Subcutaneous adipose tissue (tissue), 4 donors: ENCODE results near the gene WSB1. TPM values are rescaled to one million over a fixed set of nuclear protein-coding genes. Genes with fewer than 3 reads are reported as not detected.

ENCODE experiments used
- total RNA-seq, 4 donors: library from RNA; depleted of rRNA; stranded (reverse); fragments of >200 nt; gene quantifications; one replicate each; pipeline ENCODE4 v1.1.0, GENCODE V29; 2016
- TF ChIP-seq, protein P1 (sequence below): fragments of 450-650 bp; IDR thresholded peaks from one replicate; pipeline ENCODE4 v1.5.1; 2016; ENCODE audit warnings: low read depth, mild to moderate bottlenecking, control low read depth, antibody characterized with exemption, moderate library complexity

The WSB1 gene, protein sequence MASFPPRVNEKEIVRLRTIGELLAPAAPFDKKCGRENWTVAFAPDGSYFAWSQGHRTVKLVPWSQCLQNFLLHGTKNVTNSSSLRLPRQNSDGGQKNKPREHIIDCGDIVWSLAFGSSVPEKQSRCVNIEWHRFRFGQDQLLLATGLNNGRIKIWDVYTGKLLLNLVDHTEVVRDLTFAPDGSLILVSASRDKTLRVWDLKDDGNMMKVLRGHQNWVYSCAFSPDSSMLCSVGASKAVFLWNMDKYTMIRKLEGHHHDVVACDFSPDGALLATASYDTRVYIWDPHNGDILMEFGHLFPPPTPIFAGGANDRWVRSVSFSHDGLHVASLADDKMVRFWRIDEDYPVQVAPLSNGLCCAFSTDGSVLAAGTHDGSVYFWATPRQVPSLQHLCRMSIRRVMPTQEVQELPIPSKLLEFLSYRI
- total RNA-seq: 100 to 1,000 TPM; 134 to 187 (median 158) TPM

DNA sequence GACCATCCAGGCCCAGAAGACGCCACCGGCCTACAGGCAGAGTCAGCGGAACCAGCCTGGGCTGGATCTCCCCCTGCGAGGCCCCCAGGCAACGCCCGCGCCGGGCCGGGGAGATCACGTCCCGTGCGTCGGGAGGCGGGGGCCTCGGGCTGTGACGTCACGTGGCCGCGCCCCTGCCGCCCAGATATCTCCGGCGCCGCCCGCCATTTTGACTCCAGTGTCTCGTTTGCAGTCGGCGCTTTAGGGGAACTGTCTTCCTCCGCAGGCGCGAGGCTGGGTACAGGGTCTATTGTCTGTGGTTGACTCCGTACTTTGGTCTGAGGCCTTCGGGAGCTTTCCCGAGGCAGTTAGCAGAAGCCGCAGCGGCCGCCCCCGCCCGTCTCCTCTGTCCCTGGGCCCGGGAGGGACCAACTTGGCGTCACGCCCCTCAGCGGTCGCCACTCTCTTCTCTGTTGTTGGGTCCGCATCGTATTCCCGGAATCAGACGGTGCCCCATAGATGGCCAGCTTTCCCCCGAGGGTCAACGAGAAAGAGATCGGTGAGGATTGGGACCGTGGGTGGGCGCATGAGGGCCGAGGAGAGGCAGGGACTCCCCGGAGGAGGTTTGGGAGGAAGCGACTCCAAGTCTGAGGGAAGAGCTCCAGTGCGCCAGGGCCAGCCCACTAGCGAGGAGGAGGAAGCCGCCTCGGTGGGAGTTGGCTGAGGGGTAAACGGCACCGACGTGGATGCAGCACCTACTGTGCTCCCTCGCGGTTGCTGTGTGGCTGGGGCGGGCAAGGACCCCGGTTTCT, at the start of gene WSB1:
WSB1 (plus strand) TSS at position 217 of the 791 bp plus-strand sequence; CDS start at position 499, 282 bp downstream.
- TF ChIP-seq, protein P1, sequence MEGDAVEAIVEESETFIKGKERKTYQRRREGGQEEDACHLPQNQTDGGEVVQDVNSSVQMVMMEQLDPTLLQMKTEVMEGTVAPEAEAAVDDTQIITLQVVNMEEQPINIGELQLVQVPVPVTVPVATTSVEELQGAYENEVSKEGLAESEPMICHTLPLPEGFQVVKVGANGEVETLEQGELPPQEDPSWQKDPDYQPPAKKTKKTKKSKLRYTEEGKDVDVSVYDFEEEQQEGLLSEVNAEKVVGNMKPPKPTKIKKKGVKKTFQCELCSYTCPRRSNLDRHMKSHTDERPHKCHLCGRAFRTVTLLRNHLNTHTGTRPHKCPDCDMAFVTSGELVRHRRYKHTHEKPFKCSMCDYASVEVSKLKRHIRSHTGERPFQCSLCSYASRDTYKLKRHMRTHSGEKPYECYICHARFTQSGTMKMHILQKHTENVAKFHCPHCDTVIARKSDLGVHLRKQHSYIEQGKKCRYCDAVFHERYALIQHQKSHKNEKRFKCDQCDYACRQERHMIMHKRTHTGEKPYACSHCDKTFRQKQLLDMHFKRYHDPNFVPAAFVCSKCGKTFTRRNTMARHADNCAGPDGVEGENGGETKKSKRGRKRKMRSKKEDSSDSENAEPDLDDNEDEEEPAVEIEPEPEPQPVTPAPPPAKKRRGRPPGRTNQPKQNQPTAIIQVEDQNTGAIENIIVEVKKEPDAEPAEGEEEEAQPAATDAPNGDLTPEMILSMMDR: no peak

DNA sequence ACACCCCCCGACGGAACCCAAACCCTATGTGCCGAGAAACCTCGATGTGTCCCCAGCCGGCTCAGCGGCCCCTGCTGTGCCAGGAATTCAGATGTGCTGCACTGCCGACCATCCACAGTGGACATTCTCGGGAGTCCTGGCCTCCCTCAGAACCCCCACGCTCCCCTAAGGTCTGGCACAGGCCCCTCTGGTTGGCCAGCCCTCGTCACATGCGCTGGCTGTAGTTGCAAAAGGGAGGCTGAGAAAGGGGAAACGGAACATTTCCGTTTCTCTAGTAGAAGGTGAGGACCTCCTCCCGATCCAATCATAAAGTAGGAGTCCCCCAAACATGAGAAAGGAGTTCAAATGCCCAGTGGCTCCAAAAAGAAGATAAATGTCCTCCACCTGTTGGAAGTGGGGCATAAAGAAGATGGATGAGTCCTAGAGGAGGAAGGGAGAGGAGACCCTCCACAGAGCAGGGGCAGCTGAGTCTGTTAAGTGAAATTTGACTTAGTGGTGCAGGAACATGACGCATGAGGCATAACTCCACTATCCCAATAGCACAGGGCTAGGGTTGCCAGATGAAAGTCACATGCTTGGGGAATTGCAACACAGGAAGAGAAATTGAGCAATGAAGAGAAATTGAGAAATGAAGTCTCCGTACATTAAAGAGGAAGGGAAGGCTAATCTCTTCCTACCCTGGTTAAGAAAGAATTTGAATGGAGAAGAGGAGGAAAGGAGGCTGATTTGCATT, 49.3 kb upstream of the WSB1 start:
- TF ChIP-seq, protein P1: no peak

DNA sequence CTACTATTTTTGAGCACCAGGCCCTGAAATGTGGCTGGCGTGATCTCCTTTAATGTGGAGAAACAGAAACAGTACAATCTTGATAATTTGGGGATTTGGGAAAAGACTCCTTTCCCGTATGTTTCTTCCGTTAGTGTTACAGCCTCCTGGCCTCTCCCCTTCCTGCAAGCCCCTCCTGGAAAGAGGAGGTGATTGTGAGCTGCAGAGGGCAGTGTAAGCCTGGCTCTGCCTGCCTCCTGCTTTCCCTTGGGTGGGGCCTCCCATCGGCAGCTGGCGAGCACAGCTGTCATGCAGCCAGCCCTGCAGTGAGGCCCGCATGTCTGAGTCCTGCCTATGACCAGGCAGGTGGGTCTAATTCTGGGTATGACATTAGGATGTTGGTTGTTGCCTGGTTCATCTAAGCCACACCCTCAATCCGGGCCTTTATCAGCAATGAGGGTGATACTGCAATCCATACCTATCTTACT, 48.7 kb upstream of the WSB1 start:
- TF ChIP-seq, protein P1: no peak

DNA sequence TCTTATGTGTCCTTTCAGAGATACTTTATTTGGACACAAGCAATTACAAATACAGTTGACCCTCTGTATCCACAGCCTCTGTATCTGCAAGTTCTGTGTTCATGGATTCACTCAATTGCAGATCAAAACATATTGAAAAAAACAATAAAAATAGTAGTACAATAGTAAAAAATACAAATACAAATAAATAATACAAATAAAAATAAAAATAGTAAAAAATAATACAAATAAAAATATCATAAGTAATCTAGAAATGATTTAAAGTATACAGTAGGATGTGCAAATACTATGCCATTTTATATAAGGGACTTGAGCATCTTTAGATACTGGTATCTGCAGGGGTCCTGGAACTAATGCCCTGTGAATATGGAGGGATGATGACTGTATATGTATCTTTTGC, 47.4 kb upstream of the WSB1 start:
- TF ChIP-seq, protein P1: no peak

DNA sequence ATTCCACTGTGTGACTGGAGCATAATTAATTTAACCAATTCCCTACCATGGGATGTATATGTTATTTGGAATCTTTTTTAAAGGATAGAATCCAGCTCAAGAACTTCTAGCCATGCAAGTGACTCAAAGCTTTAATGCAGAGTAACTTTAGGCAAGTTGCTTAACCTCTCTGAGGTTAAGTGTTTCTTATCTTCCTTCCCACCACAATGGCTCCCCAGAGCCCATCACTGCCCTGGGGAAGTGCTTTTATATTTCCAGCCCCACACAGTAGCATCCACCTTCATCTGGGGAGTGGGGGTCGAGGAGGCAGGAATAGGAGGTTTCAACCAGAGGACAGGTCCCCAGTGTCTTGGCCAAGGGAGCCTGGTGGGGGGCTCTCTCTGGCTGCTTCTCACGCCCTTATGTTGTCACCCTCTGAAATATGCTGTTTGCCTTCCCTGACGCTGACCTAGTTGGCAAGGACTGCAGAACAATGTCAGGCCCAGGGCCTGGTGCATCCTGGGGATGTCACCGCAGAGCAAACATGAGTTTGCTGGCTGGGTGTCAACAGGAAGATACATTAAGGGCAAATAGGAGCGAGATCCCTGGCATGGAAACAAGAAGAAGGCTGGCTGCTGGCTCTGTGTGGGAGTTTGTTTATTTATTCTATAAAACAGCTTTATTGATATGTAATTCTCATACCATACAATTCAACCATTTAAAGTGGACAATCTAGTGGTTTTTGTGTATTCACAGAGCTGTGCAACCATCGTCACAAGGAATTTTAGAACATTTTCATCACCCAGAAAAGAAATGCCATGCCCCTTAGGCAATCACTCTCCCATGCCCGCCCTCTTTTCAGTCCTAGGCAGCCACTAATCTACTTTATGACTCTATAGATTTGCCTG, 46.6 kb upstream of the WSB1 start:
- TF ChIP-seq, protein P1: no peak

DNA sequence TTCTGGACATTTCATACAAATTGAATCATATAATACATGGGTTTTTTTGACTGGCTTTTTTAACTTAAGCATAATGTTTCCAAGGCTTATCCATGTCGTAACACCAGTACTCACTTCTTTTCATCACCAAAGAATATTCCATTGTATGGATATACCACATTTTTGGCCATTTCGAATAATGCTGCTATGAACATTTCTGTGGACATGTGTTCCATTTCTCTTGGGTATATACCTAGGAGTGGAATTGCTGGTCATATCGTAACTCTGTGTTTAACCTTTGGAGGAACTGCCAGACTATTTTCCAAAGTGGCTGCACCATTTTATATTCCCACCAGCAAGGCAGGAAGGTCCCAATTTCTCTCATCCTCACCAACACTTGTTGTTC, 46.0 kb upstream of the WSB1 start:
- TF ChIP-seq, protein P1: no peak
